ENCODE results near the gene FXYD6.

- TF ChIP-seq, protein P1, sequence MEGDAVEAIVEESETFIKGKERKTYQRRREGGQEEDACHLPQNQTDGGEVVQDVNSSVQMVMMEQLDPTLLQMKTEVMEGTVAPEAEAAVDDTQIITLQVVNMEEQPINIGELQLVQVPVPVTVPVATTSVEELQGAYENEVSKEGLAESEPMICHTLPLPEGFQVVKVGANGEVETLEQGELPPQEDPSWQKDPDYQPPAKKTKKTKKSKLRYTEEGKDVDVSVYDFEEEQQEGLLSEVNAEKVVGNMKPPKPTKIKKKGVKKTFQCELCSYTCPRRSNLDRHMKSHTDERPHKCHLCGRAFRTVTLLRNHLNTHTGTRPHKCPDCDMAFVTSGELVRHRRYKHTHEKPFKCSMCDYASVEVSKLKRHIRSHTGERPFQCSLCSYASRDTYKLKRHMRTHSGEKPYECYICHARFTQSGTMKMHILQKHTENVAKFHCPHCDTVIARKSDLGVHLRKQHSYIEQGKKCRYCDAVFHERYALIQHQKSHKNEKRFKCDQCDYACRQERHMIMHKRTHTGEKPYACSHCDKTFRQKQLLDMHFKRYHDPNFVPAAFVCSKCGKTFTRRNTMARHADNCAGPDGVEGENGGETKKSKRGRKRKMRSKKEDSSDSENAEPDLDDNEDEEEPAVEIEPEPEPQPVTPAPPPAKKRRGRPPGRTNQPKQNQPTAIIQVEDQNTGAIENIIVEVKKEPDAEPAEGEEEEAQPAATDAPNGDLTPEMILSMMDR (IDR thresholded peaks at IDR 0.05), result no peak
- TF ChIP-seq EZH2 (IDR thresholded peaks at IDR 0.05; ENCODE audit: borderline replicate concordance, insufficient read depth, low read depth, low read length, poor library complexity, severe bottlenecking), result no peak
Observed at GRCh38 chr11:117823946-117824420, 52.5 kb downstream of the FXYD6 start.

Data from B cell (primary cell).